Activated CD8-positive, alpha-beta memory T cell treated with anti-CD3 and anti-CD28 coated beads for 24 hours (primary cell): Measurements from ENCODE around the gene SORBS2.
"Not testable (repeated sequence)": the region's sequence is repeated elsewhere in the genome, so short reads cannot be mapped to it uniquely, and the experiment has no call there.

Source experiments
- DNase-seq: peaks from one replicate; pipeline ENCODE4 v3.0.0-alpha.2; 2020

Gene SORBS2

GRCh38 chr4:185734214-185734613 is 77.8 kb downstream of the SORBS2 start:
- DNase-seq = no peak

- DNase-seq = no peak
Observed at GRCh38 chr4:185730849-185731608, 81.0 kb downstream of the SORBS2 start.

- no peak for DNase-seq
Observed at GRCh38 chr4:185730387-185730786, 81.6 kb downstream of the SORBS2 start.

GRCh38 chr4:185729391-185729804 is 82.6 kb downstream of the SORBS2 start:
- no peak for DNase-seq

- no peak for DNase-seq
Observed at GRCh38 chr4:185728893-185729292, 83.1 kb downstream of the SORBS2 start.

GRCh38 chr4:185726931-185727330 is 85.1 kb downstream of the SORBS2 start:
- no peak for DNase-seq

- no peak for DNase-seq
Observed at GRCh38 chr4:185723631-185724260, 88.2 kb downstream of the SORBS2 start.

- DNase-seq = no peak
Observed at GRCh38 chr4:185722029-185722316, 90.0 kb downstream of the SORBS2 start.

- DNase-seq = no peak
Observed at GRCh38 chr4:185721190-185722028, 90.6 kb downstream of the SORBS2 start.

- DNase-seq = no peak
Observed at GRCh38 chr4:185719500-185719858, 92.5 kb downstream of the SORBS2 start.

GRCh38 chr4:185718578-185719499 is 93.2 kb downstream of the SORBS2 start:
- DNase-seq = no peak

GRCh38 chr4:185717377-185717741 is 94.6 kb downstream of the SORBS2 start:
- no peak for DNase-seq

GRCh38 chr4:185716577-185717376 is 95.2 kb downstream of the SORBS2 start:
- DNase-seq = no peak

GRCh38 chr4:185716141-185716551 is 95.8 kb downstream of the SORBS2 start:
- DNase-seq = no peak

- DNase-seq = not testable (repeated sequence)
Observed at GRCh38 chr4:185714524-185714923, 97.5 kb downstream of the SORBS2 start.

- DNase-seq = no peak
Observed at GRCh38 chr4:185713731-185714130, 98.3 kb downstream of the SORBS2 start.

GRCh38 chr4:185713272-185713671 is 98.7 kb downstream of the SORBS2 start:
- DNase-seq = no peak

GRCh38 chr4:185712350-185713024 is 99.5 kb downstream of the SORBS2 start:
- DNase-seq = no peak

- DNase-seq = no peak
Observed at GRCh38 chr4:185711726-185712125, 100.3 kb downstream of the SORBS2 start.

GRCh38 chr4:185710487-185710995 is 101.5 kb downstream of the SORBS2 start:
- no peak for DNase-seq

- DNase-seq = no peak
Observed at GRCh38 chr4:185709802-185710486, 102.0 kb downstream of the SORBS2 start.
